Osteocyte (in vitro differentiated cells): ENCODE results near the gene MOB3B. TPM values are rescaled to one million over a fixed set of nuclear protein-coding genes. Genes with fewer than 3 reads are reported as not detected.

Source experiments
- DNase-seq: peaks from one replicate; pipeline ENCODE4 v3.0.0; 2021; ENCODE audit warnings: mixed read lengths; ENCODE audit not compliant: unreplicated experiment; ENCODE audit errors: extremely low spot score
- H3K27ac Mint-ChIP-seq: one replicate; pipeline ENCODE4 v1.8.0; 2021; ENCODE audit warnings: mild to moderate bottlenecking, mixed read lengths; ENCODE audit not compliant: unreplicated experiment
- H3K27me3 Mint-ChIP-seq: one replicate; pipeline ENCODE4 v1.8.0; 2021; ENCODE audit warnings: mixed read lengths; ENCODE audit not compliant: unreplicated experiment
- H3K36me3 Mint-ChIP-seq: one replicate; pipeline ENCODE4 v1.8.0; 2021; ENCODE audit warnings: mixed read lengths; ENCODE audit not compliant: unreplicated experiment
- H3K4me1 Mint-ChIP-seq: one replicate; pipeline ENCODE4 v1.8.0; 2021; ENCODE audit warnings: mixed read lengths; ENCODE audit not compliant: unreplicated experiment
- H3K4me3 Mint-ChIP-seq: one replicate; pipeline ENCODE4 v1.8.0; 2021; ENCODE audit warnings: mild to moderate bottlenecking, moderate library complexity, mixed read lengths; ENCODE audit not compliant: unreplicated experiment
- H3K9me3 Mint-ChIP-seq: one replicate; pipeline ENCODE4 v1.8.0; 2021; ENCODE audit warnings: mixed read lengths; ENCODE audit not compliant: unreplicated experiment
- total RNA-seq: library from RNA; stranded (reverse); gene quantifications from 2 replicates; pipeline ENCODE4 v1.2.1, GENCODE V29; 2021
- TF ChIP-seq, protein P1 (sequence below): fragments of 200-600 bp; sonication (generic); IDR thresholded peaks from 2 replicates; pipeline ENCODE4 v1.5.0; 2021; ENCODE audit warnings: antibody characterized with exemption, mild to moderate bottlenecking, moderate library complexity

MOB3B gene
- total RNA-seq, 1 donor from 2014 or later = 7.6 TPM

DNA sequence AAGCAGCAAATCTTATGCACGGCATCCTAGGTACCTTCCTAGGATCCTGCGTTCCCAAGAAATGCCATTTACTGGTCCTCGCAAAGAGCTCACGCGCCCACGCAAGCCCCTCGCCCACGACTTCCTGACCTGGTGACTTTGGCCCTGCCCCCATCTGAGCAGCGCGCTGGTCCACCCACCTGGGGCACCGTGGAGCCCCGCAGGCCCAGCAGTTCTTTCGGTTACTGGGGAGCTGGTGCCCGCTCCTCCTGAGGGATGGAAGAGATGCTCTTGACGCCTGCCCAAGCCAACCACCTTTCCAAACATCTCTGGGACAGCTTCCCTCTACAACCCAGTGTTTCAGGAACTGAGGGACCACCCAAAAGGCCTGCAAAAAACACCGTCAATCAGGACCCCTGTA lies 249.4 kb downstream of the MOB3B start:
- TF ChIP-seq, protein P1, sequence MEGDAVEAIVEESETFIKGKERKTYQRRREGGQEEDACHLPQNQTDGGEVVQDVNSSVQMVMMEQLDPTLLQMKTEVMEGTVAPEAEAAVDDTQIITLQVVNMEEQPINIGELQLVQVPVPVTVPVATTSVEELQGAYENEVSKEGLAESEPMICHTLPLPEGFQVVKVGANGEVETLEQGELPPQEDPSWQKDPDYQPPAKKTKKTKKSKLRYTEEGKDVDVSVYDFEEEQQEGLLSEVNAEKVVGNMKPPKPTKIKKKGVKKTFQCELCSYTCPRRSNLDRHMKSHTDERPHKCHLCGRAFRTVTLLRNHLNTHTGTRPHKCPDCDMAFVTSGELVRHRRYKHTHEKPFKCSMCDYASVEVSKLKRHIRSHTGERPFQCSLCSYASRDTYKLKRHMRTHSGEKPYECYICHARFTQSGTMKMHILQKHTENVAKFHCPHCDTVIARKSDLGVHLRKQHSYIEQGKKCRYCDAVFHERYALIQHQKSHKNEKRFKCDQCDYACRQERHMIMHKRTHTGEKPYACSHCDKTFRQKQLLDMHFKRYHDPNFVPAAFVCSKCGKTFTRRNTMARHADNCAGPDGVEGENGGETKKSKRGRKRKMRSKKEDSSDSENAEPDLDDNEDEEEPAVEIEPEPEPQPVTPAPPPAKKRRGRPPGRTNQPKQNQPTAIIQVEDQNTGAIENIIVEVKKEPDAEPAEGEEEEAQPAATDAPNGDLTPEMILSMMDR = no peak
- peaks cover 8% of the 10 kb centered on the region for H3K4me1 Mint-ChIP-seq
- peaks cover 50% of the 10 kb centered on the region for H3K27me3 Mint-ChIP-seq
- no peak overlapping the region for H3K27ac Mint-ChIP-seq
- H3K9me3 Mint-ChIP-seq = no peaks in the 10 kb centered on the region
- no peak overlapping the region for H3K4me3 Mint-ChIP-seq
- H3K36me3 Mint-ChIP-seq = no peaks in the 10 kb centered on the region
- no peak for DNase-seq

DNA sequence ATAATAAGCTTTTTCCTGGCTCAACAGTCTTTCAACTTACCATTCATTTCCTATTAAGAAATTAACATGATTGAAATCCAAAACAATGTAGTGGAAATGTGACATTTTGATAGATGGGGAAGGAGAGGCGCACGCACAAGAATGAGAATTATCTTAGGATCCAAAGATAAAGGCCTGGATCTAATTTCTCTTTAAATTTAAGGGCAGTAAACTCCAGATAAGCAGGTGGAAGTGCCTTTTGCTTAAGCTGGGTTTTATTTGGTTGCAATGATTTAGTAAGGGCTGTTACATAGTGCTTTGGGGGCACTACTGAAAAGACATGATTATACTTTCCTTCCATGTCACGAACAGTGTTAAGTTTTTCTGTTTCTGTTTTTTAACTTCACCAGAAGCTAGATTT lies 250.0 kb downstream of the MOB3B start:
- peaks cover 8% of the 10 kb centered on the region for H3K4me1 Mint-ChIP-seq
- H3K4me3 Mint-ChIP-seq = no peak overlapping the region
- peaks cover 47% of the 10 kb centered on the region for H3K27me3 Mint-ChIP-seq
- no peak overlapping the region for H3K27ac Mint-ChIP-seq
- TF ChIP-seq, protein P1 = no peak
- no peaks in the 10 kb centered on the region for H3K9me3 Mint-ChIP-seq
- DNase-seq = no peak
- H3K36me3 Mint-ChIP-seq = no peaks in the 10 kb centered on the region

DNA sequence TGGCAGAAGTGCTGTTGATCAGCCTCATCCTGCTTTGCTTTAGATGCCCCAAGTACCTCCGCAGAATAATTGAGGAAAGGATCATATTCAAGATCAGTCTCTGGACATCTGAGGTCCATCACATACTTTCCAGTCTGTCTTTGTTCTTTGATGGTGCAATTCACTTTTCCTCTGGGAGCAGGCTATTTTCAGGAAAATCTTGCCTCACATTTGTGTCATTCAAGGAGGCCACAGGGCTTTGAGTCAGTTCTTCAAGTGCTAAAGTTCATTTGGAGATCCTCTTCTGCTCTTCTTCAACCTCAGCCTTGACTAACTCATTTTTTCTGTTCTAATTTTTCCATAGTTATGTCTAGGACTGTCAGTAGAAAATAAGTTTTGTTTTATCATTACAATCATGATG lies 251.2 kb downstream of the MOB3B start:
- no peak for DNase-seq
- TF ChIP-seq, protein P1 = no peak
- peaks cover 8% of the 10 kb centered on the region for H3K4me1 Mint-ChIP-seq
- H3K9me3 Mint-ChIP-seq = no peaks in the 10 kb centered on the region
- H3K27me3 Mint-ChIP-seq = peaks cover 38% of the 10 kb centered on the region
- no peak overlapping the region for H3K4me3 Mint-ChIP-seq
- no peaks in the 10 kb centered on the region for H3K36me3 Mint-ChIP-seq
- no peak overlapping the region for H3K27ac Mint-ChIP-seq

DNA sequence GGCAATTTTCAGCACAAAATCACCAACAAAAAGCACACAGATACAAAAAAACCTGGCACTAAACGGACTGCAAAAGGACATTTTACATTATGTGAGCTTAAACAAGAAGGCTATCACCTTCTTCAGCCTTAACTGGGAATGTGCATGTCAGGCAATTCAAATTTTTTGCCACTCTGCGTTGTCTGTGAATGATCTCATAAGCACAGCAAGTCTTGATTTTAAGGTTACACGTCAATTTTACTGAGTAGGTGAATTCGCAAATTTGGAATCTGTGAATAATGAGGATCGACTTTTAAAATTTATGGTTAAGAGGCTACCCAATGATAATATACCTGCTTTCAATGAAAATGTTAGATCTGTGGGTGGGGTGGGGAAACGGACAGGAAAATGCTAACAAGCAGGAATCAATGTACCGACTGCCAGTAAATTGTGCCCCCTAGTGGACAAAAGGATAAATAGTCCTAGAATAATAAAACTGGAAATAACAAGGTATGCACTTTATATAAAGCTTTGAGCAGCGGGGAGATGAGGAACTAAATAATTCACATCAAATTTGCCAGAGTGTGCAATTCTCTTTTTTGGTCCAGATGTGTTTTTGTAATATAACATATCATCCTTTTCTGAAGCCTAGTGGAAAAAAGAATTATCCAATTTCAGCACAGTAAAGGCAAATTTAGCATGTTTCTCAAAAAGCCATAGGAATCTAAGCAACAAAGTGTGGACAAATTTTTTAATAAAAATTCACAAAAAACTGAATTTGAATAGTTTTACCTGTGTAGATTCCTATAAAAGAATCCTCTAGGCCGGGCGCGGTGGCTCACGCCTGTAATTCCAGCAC lies 253.2 kb downstream of the MOB3B start:
- Mint-ChIP-seq H3K27ac (no peak overlapping the region), H3K9me3 (no peaks in the 10 kb centered on the region), H3K27me3 (peaks cover 29% of the 10 kb centered on the region), H3K4me3 (peak overlapping the region; percentile 57), H3K4me1 (peaks cover 13% of the 10 kb centered on the region), H3K36me3 (no peaks in the 10 kb centered on the region)
- no peak for DNase-seq
- TF ChIP-seq, protein P1 = peak; percentile 82

Other genes starting within 250 kb of the MOB3B start
- gene EQTN, start 232.7 kb downstream of the MOB3B start, total RNA-seq = not detected in 2 replicates
- not detected in 2 replicates for gene IFNK, start 5.5 kb downstream of the MOB3B start, total RNA-seq
- 6.6 and 10.2 TPM in 2 replicates for gene C9orf72, start 43.7 kb upstream of the MOB3B start, total RNA-seq